HG03575 (cell line): ENCODE data around the gene FASN.

Source experiments
- ATAC-seq: cut with Tn5 transposase; IDR thresholded peaks from one replicate; pipeline ENCODE4 v1.9.1; 2021; ENCODE audit not compliant: unreplicated experiment, insufficient number of reproducible peaks, low FRiP score; ENCODE audit errors: extremely low read depth

The FASN gene

DNA sequence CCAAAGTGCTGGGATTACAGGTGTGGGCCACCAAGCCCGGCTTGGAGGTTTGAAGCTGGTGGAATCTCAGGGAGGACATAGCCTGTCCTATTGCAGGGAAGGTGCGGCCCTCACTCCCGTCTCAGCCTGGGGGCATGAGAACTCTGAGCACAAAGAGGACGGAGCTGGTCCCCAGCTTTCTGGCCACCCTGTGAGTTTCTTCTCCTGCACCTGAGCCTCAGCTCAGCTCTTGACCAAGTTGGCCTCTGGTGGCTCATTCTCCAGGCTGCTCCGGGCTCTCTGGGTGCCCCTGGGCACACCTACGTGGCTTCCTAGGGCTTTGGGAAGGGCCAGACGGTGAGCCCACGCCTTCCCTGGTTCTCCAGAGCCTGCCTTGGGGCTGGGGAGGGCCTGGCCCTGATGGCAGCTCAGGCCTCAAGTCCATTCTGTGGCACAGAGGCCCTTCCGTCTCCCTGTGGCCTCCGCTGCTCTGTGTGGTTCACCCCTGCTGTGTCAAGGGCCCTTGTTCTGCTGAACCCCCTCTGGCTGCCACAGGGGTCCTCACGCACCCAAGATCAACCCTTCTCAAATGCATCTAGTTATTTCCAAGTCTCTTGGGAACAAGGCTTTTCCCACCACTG is 6.9 kb upstream of the FASN start:
- ATAC-seq: no peak

- no peak for ATAC-seq
Measured at GRCh38 chr17:82103553-82104451, 5.8 kb upstream of the FASN start.

DNA sequence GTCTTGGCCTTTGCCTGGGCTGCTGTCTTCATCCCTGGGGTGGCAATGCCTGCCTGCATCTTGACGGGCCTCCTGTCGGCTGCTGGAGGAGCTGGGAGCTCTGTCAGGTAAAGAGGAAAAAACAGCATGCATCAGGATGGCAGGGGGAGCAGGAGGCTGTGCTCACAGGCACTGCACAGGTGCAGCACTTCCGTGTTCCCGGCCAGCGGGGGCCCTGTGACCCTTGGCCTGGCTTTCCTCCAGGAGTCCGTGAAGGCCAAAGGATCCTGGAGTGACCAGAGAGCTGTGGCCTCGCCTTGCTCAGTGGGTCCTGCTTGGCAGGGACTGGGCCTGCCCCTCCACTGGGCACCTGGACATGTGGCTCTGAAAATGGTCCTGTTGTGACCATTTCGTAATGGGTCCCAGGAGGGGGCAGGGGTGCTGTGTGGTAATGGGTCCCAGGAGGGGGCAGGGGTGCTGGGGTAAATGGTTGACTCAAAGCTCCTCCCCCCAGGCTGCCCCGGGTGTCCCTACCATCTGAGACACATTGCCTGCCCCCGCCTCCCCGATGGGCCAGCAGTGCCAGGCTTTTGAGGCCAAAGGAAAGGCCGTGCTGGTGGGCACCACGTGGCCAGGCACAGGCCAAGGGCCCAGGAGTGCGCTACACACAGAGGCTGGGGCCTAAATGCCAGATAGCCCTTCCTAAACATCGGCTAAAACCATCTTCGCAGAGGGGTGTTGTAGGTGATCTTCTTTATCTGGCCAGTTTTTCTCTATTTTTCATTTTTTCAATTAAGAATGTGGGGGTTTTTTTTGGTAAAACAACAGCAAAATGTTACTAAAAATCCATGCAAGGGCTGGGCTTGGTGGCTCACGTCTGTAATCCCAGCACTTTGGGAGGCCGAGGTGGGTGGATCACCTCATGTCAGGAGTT is 4.0 kb upstream of the FASN start:
- no peak for ATAC-seq

GRCh38 chr17:82101301-82101715 is 3.3 kb upstream of the FASN start:
- no peak for ATAC-seq

GRCh38 chr17:82100502-82101298 is 2.7 kb upstream of the FASN start:
- ATAC-seq: no peak

- peak; percentile 7 for ATAC-seq
Measured at GRCh38 chr17:82098939-82099763, 1.1 kb upstream of the FASN start.

- ATAC-seq: no peak
Measured at GRCh38 chr17:82097919-82098168, 192 bp downstream of the FASN start.

GRCh38 chr17:82097184-82097918 is 685 bp downstream of the FASN start:
- ATAC-seq: no peak

- no peak for ATAC-seq
Measured at GRCh38 chr17:82096709-82097183, 1.3 kb downstream of the FASN start.

GRCh38 chr17:82095777-82096708 is 2.0 kb downstream of the FASN start:
- ATAC-seq: no peak

DNA sequence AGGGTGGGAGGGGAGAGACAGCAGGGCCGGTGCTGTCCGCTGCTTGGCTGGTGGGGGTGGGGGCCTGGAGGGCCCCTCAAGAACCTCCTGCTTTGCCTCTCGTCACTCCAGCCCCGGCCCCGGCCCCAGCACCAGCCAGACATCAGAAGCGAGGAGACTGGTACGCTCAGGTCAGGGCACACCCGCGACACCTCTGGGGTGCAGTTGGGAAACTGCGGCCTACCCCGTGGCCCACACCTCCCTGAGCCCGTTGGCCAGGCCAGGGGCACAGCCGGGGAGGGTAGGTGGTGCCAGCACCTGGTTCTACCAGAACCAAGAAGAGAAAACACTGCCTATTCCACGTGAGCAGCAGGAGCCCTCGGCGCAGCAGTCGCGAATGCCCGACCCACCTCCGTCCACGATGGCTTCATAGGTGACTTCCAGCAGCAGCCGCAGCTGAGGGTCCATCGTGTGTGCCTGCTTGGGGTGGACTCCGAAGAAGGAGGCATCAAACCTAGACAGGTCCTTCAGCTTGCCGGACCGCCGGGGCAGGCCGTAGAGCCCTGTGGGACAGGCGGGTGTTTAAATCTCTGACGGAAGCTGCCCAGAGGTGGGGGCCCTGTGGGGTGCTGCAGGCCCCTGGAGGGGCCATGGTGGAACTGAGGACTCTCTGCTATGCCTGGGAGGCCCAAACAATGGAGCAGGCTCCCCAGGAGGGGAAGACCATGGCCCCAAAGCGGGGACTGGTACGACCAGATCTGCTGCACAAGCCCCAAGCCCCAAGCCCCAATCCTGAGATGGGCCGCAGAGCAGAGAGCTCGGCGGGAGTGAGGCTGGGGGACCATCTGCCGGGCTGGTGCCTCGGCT is 2.9 kb downstream of the FASN start:
- no peak for ATAC-seq

GRCh38 chr17:82092995-82093751 is 4.9 kb downstream of the FASN start:
- ATAC-seq: no peak

GRCh38 chr17:82092628-82092994 is 5.4 kb downstream of the FASN start:
- ATAC-seq: no peak

DNA sequence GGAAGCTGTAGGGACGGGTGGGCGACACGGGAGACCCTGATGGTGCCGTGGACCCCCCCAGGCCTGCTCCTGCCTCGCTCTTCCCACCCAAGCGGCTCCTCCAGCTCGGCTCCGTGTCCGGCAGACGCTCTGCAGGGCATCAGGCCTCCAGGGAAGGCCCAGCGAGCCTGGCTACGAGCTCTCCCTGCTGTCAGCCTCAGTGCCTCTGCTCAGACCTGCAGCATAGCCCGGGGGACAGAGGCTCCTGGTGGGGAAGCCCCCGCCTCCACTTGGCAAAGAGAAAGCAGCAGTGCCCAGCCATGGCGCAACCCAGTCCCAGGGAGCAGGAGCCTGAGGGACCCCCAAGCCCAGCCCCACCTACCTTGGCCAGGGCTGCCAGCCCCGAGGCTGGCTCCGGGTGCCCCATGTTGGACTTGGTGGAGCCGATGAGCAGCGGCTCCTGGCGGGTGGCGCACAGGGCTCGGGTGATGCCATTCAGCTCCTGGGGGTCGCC is 5.9 kb downstream of the FASN start:
- ATAC-seq: no peak
